NT2/D1 (cell line): ENCODE data around the gene BAG5.

Source experiments
- SUZ12 ChIP-seq: IDR thresholded peaks from 2 replicates; pipeline ENCODE4 v1.6.1; 2011; ENCODE audit not compliant: insufficient read length, insufficient read depth; ENCODE audit errors: extremely low read depth
- YY1 ChIP-seq: IDR thresholded peaks from 2 replicates; pipeline ENCODE4 v1.6.1; 2011; ENCODE audit not compliant: insufficient read length, insufficient read depth

DNA sequence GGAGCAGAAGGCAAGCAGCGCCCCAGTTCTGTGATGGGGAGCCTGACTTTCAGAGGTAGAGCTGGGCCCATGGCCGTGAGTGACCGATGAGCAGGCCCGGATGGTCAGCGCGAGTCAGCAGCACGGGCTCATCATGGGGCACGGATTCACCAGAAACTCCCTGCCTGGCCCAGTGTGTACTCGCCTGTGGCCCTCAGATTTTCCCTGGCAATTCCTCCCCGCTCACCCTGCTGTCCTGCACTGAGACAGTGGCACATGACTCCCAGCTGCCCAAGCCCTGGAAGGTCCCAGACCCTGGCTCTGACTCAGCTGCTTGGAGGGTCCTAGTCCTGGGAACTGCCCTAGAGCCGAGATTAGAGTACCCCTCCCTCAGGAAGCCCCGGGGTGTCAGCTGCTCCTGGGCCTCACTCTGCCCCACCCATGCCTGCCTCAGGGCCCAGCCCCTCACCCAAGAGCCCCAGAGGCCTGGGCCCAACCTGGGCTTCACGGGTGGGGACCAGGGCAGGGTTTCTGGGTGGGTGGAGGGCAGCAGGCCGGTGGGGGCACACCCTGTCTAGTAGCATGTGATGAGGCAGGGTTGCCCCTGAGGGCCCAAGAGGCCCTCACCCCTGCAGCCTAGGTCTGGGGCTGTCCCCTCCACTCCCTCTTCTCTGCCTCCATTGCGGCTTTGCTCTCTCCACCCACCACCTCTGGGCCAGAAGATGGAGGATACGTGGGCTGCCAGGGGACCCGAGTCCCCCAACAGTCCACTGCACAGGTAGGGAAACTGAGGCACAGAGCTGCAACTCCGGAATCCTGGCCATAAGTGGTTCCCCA, 25.1 kb downstream of the BAG5 start:
- no peak for TF ChIP-seq YY1
- TF ChIP-seq SUZ12 = no peak
